Stomach smooth muscle (tissue), 2 donors: ENCODE data around the gene KRT81.
A peak's percentile ranks its signal among the peaks of the same experiment; 100 is the strongest.
"Not testable (repeated sequence)": the region's sequence is repeated elsewhere in the genome, so short reads cannot be mapped to it uniquely, and the experiment has no call there.

ENCODE experiments used
- H3K27ac ChIP-seq: one replicate; pipeline ENCODE4 v1.7.0; 2013; ENCODE audit warnings: mild to moderate bottlenecking, low read length, inconsistent platforms
- H3K27me3 ChIP-seq, 2 donors: one replicate each; pipeline ENCODE4 v1.7.0; 2013; ENCODE audit warnings: low read length in 2 of 2; ENCODE audit not compliant: insufficient read depth in 2 of 2, control insufficient read depth in 1 of 2
- H3K36me3 ChIP-seq, 2 donors: one replicate each; pipeline ENCODE4 v1.7.0; 2013; ENCODE audit warnings: low read length in 2 of 2; ENCODE audit not compliant: control insufficient read depth in 2 of 2, insufficient read depth in 2 of 2
- H3K4me1 ChIP-seq: one replicate; pipeline ENCODE4 v1.7.0; 2013; ENCODE audit warnings: low read length; ENCODE audit not compliant: control insufficient read depth, insufficient read depth
- H3K4me3 ChIP-seq, 2 donors: one replicate each; pipeline ENCODE4 v1.7.0; 2013; ENCODE audit warnings: low read length in 2 of 2
- H3K9ac ChIP-seq, 2 donors: one replicate each; pipeline ENCODE4 v1.7.0; 2013; ENCODE audit warnings: low read length in 2 of 2, mild to moderate bottlenecking in 1 of 2
- H3K9me3 ChIP-seq, 2 donors: one replicate each; pipeline ENCODE4 v1.7.0; 2013; ENCODE audit warnings: low read length in 2 of 2; ENCODE audit not compliant: control insufficient read depth in 2 of 2
- donor health status: healthy.
- donor health status: Pancreatic carcinoma.

Gene KRT81

GRCh38 chr12:52245259-52245961 is 45.9 kb downstream of the KRT81 start:
- H3K27me3 ChIP-seq: peaks cover 0 to 2% of the 10 kb centered on the region in 2 donors
- no peak overlapping the region for H3K9ac ChIP-seq
- no peak overlapping the region for H3K27ac ChIP-seq
- no peaks in the 10 kb centered on the region for H3K9me3 ChIP-seq
- peaks cover 43% of the 10 kb centered on the region for H3K4me1 ChIP-seq
- H3K36me3 ChIP-seq: no peaks in the 10 kb centered on the region
- no peak overlapping the region for H3K4me3 ChIP-seq

- peaks cover 0 to 2% of the 10 kb centered on the region in 2 donors for H3K27me3 ChIP-seq
- H3K27ac ChIP-seq: peak overlapping the region; percentile 41
- no peaks in the 10 kb centered on the region for H3K36me3 ChIP-seq
- peak overlapping the region in 1 of 2 donors; percentile 12 for H3K9ac ChIP-seq
- H3K4me1 ChIP-seq: peaks cover 43% of the 10 kb centered on the region
- H3K9me3 ChIP-seq: no peaks in the 10 kb centered on the region
- peak overlapping the region in 1 of 2 donors; percentile 15 for H3K4me3 ChIP-seq
Observed at GRCh38 chr12:52244615-52244994, 46.7 kb downstream of the KRT81 start.

DNA sequence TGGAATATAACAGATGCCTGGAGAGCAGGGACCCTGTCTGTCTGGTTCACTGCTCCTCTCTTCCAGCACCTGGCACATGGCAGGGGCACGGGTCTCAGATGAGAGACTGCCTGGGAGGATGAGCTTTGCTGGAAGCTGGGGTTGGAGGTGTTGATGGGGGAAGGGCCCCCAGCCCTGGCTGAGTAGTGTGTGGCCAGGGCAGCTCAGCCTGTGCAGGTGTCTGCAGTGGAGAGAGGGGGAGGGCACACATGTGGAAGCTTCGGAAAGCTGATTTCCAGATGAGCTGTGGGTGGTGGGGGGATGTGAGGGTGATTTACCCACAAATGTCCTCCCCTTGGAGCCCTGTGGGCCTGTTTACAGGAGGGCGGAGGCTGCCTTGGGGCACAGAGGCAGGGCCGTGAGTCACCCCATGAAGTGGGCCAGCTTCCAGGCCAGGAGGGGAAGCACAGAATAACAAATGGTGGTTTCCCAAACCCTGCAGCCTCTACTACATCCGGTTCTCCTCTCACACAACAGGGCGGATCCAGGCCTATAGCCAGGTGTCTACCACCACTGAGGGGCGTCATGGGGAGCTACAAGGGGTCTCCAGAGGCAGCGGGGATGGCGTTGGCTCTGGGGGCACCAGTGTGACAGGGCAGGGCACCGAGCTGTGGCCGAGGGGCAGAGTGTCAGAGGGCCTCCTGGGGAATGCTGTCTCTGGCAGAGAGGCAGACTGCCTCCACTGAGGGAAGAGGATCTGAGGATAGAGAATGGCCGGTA is 47.3 kb downstream of the KRT81 start:
- Histone ChIP-seq H3K4me1 (peaks cover 38% of the 10 kb centered on the region), H3K36me3 (no peaks in the 10 kb centered on the region), H3K27me3 (peaks cover 0 to under 1% of the 10 kb centered on the region in 2 donors), H3K27ac (peak overlapping the region; percentile 41), H3K4me3 (peak overlapping the region in 1 of 2 donors; percentile 15), H3K9ac (peak overlapping the region in 1 of 2 donors; percentile 12), H3K9me3 (no peaks in the 10 kb centered on the region)

DNA sequence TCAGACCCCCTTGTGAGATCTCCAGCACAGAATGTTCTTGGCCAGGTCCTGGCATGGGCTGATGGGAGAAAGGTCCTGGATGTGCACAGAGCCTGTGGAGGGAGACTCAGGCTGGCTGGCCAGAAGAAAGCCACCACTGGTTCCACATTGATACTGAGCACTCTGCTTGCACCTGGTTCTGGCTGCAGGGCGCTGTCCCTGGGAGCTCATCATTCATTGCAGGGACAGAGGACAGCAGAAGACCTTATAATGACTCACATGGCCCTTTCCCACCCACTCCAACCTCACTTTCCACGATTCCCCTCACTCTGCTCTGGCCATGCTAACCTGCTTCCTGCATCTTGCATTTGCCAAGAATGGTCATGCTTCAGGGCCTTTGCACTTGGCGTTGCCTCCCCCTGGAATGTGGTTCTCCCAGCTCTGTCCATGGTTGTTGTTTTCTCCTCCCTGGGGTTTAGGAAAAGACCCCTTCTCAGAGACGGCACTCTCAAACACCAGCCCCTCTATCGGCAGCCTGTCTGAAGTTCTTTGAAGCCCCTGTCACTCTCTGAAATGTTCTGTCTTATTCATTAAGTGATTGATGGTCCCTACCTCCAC is 48.0 kb downstream of the KRT81 start:
- Histone ChIP-seq H3K9ac (no peak overlapping the region), H3K9me3 (no peaks in the 10 kb centered on the region), H3K4me3 (no peak overlapping the region), H3K4me1 (peaks cover 31% of the 10 kb centered on the region), H3K27ac (peak overlapping the region; percentile 41), H3K27me3 (peaks cover 0 to 2% of the 10 kb centered on the region in 2 donors), H3K36me3 (no peaks in the 10 kb centered on the region)

DNA sequence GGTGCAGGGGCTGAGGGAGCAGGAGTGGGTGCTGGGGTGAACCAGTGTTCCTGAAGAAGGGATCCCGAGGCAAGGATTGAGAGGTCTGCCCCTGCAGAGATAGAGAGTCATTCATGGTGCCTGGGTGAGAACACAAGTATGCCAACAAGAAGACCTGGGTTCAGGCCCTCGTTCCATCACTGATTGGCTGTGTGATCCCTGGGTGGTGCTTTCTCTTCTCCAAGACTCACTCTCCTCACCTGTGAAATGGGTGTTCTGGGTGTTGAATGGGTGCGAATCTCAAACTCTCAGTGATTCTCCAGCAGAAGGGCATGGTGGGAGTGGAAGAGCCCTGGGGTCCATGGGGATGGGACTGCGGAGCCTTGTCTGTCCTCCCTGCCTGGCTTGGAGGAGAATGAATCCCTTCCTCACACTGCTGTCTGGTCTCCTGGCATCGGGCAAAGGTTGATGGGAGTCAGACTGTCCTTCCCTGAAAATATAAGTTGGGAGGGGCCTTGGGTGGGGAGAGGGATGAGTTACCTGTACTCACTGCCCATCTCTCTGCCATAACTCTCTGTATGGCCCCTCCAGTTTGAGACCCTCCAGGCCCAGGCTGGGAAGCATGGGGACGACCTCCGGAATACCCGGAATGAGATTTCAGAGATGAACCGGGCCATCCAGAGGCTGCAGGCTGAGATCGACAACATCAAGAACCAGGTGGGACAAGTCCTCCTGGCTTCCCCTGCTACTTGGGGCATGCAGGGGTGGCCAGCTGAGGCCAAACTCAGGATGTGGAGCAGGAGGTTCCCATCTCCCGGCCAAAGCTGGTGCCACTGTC is 48.7 kb downstream of the KRT81 start:
- Histone ChIP-seq H3K36me3 (no peaks in the 10 kb centered on the region), H3K9me3 (no peaks in the 10 kb centered on the region), H3K4me1 (peaks cover 24% of the 10 kb centered on the region), H3K4me3 (no peak overlapping the region), H3K9ac (no peak overlapping the region), H3K27ac (no peak overlapping the region), H3K27me3 (peaks cover 0 to 2% of the 10 kb centered on the region in 2 donors)

DNA sequence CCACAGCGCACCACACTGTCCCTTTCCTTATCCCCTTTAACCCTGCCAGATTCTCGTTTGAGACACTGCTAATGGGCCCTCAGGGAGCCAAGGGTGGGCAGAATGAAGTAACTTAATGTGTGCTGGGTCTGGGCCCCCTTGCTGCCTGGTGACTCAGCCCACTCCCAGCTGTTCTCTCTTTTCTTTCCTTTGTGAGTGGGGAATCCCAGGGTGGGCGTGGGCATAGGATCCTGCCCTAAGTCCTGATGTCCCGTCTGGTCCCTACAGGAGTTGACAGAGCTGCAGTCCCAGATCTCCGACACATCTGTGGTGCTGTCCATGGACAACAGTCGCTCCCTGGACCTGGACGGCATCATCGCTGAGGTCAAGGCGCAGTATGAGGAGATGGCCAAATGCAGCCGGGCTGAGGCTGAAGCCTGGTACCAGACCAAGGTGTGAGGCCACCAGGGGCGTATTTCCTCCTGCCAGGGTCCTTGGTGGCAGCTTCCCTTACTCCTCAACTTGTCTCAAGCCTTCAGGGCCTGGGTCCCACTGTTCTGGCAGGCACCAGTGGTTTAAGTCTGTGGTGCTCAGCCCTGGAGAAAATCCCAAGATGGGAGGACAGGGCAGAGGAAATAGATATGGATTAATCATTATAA is 50.0 kb downstream of the KRT81 start:
- Histone ChIP-seq H3K27me3 (peaks cover 0 to 2% of the 10 kb centered on the region in 2 donors), H3K9ac (no peak overlapping the region), H3K4me1 (peaks cover 18% of the 10 kb centered on the region), H3K4me3 (no peak overlapping the region), H3K27ac (no peak overlapping the region), H3K9me3 (no peaks in the 10 kb centered on the region), H3K36me3 (no peaks in the 10 kb centered on the region)

DNA sequence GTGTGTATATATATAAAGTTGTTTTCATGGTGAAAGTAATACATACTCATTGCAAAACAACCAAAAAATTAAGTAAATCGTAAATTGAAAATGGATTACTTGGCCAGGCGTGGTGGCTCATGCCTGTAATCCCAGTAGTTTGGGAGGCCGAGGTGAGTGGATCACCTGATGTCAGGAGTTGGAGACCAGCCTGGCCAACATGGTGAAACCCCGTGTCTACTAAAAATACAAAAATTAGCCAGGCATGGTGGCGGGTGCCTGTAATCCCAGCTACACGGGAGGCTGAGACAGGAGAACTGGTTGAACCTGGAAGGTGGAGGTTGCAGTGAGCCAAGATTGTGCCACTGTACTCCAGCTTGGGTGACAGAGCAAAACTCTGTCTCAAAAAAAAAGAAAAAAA is 51.1 kb downstream of the KRT81 start:
- not testable (repeated sequence) for H3K9ac ChIP-seq, H3K9me3 ChIP-seq, H3K36me3 ChIP-seq, H3K27me3 ChIP-seq, H3K4me3 ChIP-seq, H3K27ac ChIP-seq
- H3K4me1 ChIP-seq: peaks cover 18% of the 10 kb centered on the region

DNA sequence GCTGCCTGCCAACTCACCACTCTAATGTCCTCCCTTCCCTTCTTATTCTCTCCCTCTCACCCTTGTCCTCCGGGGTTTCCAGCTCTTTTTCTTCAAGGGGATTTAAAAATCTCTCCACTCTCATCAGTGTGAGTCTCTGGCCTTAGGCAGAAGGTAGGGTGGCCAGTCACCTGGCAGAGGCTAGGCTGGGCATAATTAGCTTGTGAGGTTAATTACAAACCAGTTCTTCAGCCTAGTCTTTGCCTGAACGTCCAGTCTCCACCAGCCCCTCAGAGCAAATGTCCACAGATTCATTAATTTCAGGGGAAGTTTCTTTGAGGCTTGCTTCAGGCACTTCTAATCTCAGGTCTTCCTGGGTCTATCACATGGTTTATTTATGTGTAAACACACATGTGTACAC is 51.6 kb downstream of the KRT81 start:
- Histone ChIP-seq H3K4me1 (peaks cover 18% of the 10 kb centered on the region), H3K27ac (no peak overlapping the region), H3K9ac (no peak overlapping the region), H3K36me3 (no peaks in the 10 kb centered on the region), H3K27me3 (peaks cover 0 to 2% of the 10 kb centered on the region in 2 donors), H3K4me3 (no peak overlapping the region), H3K9me3 (no peaks in the 10 kb centered on the region)

DNA sequence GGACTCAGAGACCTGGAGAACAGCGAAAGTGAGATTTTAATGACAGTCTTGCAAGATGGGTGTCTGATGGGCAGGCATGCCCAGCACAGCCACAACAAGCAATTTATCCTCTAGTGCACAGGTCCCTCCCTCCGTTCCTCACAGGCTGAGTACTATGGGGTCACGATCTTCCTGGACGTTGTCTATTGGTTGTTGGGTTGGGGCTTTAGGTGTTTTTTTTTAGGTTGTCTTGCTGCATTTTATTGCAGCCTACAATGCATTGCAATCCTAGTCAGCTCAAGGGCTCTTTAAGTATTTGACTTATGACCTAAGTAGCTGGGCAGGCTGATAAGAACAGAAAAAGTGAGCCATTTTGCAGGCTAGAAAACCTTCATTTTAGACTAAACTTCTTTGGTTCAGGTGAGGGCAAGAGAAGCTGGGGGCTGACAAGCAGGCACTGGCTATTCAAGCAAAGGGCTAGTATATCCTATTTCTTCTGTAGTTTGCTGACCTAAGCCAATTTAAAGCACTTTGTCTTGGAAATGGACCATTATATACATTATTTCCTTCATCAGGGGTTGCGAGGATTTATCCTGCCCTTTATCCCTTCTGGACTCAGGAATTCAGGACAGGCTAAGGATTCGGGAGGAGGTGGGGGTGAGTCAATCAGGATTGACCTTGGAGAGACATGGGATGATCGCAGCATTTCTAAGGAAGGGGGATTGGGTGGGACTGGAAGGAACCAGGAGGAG is 52.3 kb downstream of the KRT81 start:
- Histone ChIP-seq H3K9ac (no peak overlapping the region), H3K4me3 (no peak overlapping the region), H3K4me1 (peaks cover 11% of the 10 kb centered on the region), H3K27ac (no peak overlapping the region), H3K36me3 (no peaks in the 10 kb centered on the region), H3K9me3 (no peaks in the 10 kb centered on the region), H3K27me3 (peaks cover 0 to 2% of the 10 kb centered on the region in 2 donors)
